PFSK-1 (cell line): ENCODE results near the gene PARM1. TPM values are rescaled to one million over a fixed set of nuclear protein-coding genes. Genes with fewer than 3 reads are reported as not detected.

Experiments used
- FOXP2 ChIP-seq: optimal IDR thresholded peaks from 2 replicates; pipeline ENCODE3; 2011; ENCODE audit warnings: borderline replicate concordance, control low read depth, inconsistent platforms; ENCODE audit not compliant: insufficient read depth; ENCODE audit errors: extremely low read length, extremely low read depth
- POLR2AphosphoS5 ChIP-seq: IDR thresholded peaks from 2 replicates; pipeline ENCODE4 v1.6.1; 2012; ENCODE audit warnings: low read depth, mild to moderate bottlenecking, control low read depth, low read length, moderate library complexity
- REST ChIP-seq, 2 experiments: IDR thresholded peaks; 2 replicates each; pipeline versions ENCODE4 v1.6.1 to v1.8.0; 2011 to 2012; ENCODE audit warnings: low read depth in 2 of 2, low read length in 2 of 2, control low read depth in 1 of 2, inconsistent platforms in 1 of 2, mild to moderate bottlenecking in 1 of 2, moderate library complexity in 1 of 2; ENCODE audit not compliant: insufficient read depth in 1 of 2
- SIN3A ChIP-seq: IDR thresholded peaks from 2 replicates; pipeline ENCODE4 v1.6.1; 2012; ENCODE audit warnings: mild to moderate bottlenecking, low read length, moderate library complexity, borderline replicate concordance; ENCODE audit not compliant: insufficient read depth
- TAF1 ChIP-seq: IDR thresholded peaks from 2 replicates; pipeline ENCODE4 v1.6.1; 2012; ENCODE audit warnings: low read length, control low read depth, borderline replicate concordance; ENCODE audit not compliant: insufficient read depth
- polyA plus RNA-seq: library from polyadenylated mRNA; unstranded; fragments of >200 nt; gene quantifications from one replicate; pipeline ENCODE4 v1.2.1, GENCODE V29; 2012; ENCODE audit warnings: low read depth, missing spikeins; ENCODE audit not compliant: insufficient read length

PARM1 gene
- polyA plus RNA-seq: not detected

- TF ChIP-seq SIN3A: no peak
- no peak for TF ChIP-seq REST (IDR thresholded peaks at IDR 0.05; ENCODE audit: insufficient read depth in 1 of 2, low read depth in 2 of 2, low read length in 2 of 2)
- no peak for TF ChIP-seq TAF1
- no peak for TF ChIP-seq FOXP2
- no peak for TF ChIP-seq POLR2AphosphoS5
These were observed at the start of gene PARM1 for GRCh38 chr4:74932832-74933561. PARM1 (plus strand) TSS chr4:74933116; CDS start chr4:74933328, 212 bp downstream.

- TF ChIP-seq FOXP2 (no peak), REST (IDR thresholded peaks at IDR 0.05; ENCODE audit: insufficient read depth in 1 of 2, low read depth in 2 of 2, low read length in 2 of 2) (no peak), SIN3A (no peak), POLR2AphosphoS5 (no peak)
These were observed 48.6 kb upstream of the PARM1 start for GRCh38 chr4:74884266-74884665.

- TF ChIP-seq FOXP2 (no peak), SIN3A (no peak), TAF1 (no peak), REST (IDR thresholded peaks at IDR 0.05; ENCODE audit: insufficient read depth in 1 of 2, low read depth in 2 of 2, low read length in 2 of 2) (no peak), POLR2AphosphoS5 (no peak)
These were observed 46.4 kb upstream of the PARM1 start for GRCh38 chr4:74886484-74886883.

GRCh38 chr4:74890341-74890740 is 42.6 kb upstream of the PARM1 start:
- no peak for TF ChIP-seq REST (IDR thresholded peaks at IDR 0.05; ENCODE audit: insufficient read depth in 1 of 2, low read depth in 2 of 2, low read length in 2 of 2)

- TF ChIP-seq SIN3A (no peak), FOXP2 (no peak), TAF1 (no peak), POLR2AphosphoS5 (no peak), REST (IDR thresholded peaks at IDR 0.05; ENCODE audit: insufficient read depth in 1 of 2, low read depth in 2 of 2, low read length in 2 of 2) (no peak)
These were observed 41.9 kb upstream of the PARM1 start for GRCh38 chr4:74891037-74891436.
